Endothelial cell of umbilical vein (primary cell): Measurements from ENCODE around the gene CELSR1. TPM values are rescaled to one million over a fixed set of nuclear protein-coding genes. Genes with fewer than 3 reads are reported as not detected.

Experiments
- BruUV-seq: library from RNA; stranded (reverse); fragments of 400-500 nt; replicated peaks from 2 replicates; lab custom pipeline; 2021; lab: Mats Ljungman, UMichigan
- CTCF ChIA-PET: fragments of 300-600, 350-600 bp; sonication (Branson Sonifier 250); formaldehyde crosslinking; loops from one replicate; lab custom pipeline; 2021; ENCODE audit warnings: antibody characterized with exemption, inconsistent platforms; lab: Charles Lee
- POLR2A ChIA-PET: fragments of 300-600, 350-600 bp; sonication (Branson Sonifier 250); formaldehyde crosslinking; loops from one replicate; lab custom pipeline; 2021; ENCODE audit warnings: antibody characterized with exemption, inconsistent platforms; lab: Charles Lee
- DNase-seq: peaks from one replicate; pipeline ENCODE4 v3.0.0-alpha.2; 2011; ENCODE audit warnings: low read depth, low spot score
- FAIRE-seq: peaks from 2 replicates; lab custom pipeline; 2011; peaks lifted over from hg19 to GRCh38; lab: Jason Lieb, UNC
- H2AFZ ChIP-seq: 2 replicates; pipeline ENCODE4 v1.6.0; 2012; ENCODE audit warnings: low read depth, low read length, control low read depth, inconsistent platforms
- H3K27ac ChIP-seq: 2 replicates; pipeline ENCODE4 v1.5.1; 2011; ENCODE audit warnings: low read depth, mild to moderate bottlenecking, control low read depth, low read length, moderate library complexity; ENCODE audit not compliant: insufficient read depth
- H3K27me3 ChIP-seq, 2 experiments: 2 replicates each; pipeline versions ENCODE4 v1.6.0 to v1.6.1; 2011; ENCODE audit warnings: low read length in 2 of 2, mixed read lengths in 1 of 2; ENCODE audit not compliant: control insufficient read depth in 2 of 2, insufficient read depth in 2 of 2
- H3K36me3 ChIP-seq, 2 experiments: 2 replicates in 1 of 2; 3 replicates in 1 of 2; pipeline ENCODE4 v1.5.1; 2011; ENCODE audit warnings: low read length in 2 of 2, mild to moderate bottlenecking in 1 of 2, moderate library complexity in 1 of 2; ENCODE audit not compliant: control insufficient read depth in 2 of 2, insufficient read depth in 2 of 2; ENCODE audit errors: extremely low read depth in 1 of 2
- H3K4me1 ChIP-seq: 3 replicates; pipeline ENCODE4 v1.5.1; 2011; ENCODE audit warnings: mild to moderate bottlenecking, low read length; ENCODE audit not compliant: control insufficient read depth, insufficient read depth; ENCODE audit errors: extremely low read depth
- H3K4me2 ChIP-seq: 2 replicates; pipeline ENCODE4 v1.6.1; 2011; ENCODE audit warnings: low read length, control low read depth, mixed read lengths; ENCODE audit not compliant: insufficient read depth
- H3K4me3 ChIP-seq, 3 experiments: fragments of 200-600 bp in 1 of 3; sonication (generic), shearing (Covaris generic) in 1 of 3; replicated peaks in 1 of 3; 2 replicates each; pipeline ENCODE4 v1.5.1; 2011 to 2016; ENCODE audit warnings: control low read depth in 3 of 3, low read length in 3 of 3, mild to moderate bottlenecking in 2 of 3, inconsistent platforms in 1 of 3, low read depth in 1 of 3, moderate library complexity in 1 of 3; ENCODE audit not compliant: insufficient read depth in 1 of 3
- H3K79me2 ChIP-seq: 2 replicates; pipeline ENCODE4 v1.6.0; 2012; ENCODE audit warnings: low read length, inconsistent platforms; ENCODE audit not compliant: control insufficient read depth, insufficient read depth
- H3K9ac ChIP-seq: replicated peaks from 2 replicates; pipeline ENCODE3; 2011; ENCODE audit warnings: low read length, control low read depth; ENCODE audit not compliant: insufficient read depth; ENCODE audit errors: extremely low read depth
- H3K9me1 ChIP-seq: replicated peaks from 3 replicates; pipeline ENCODE4 v1.6.0; 2011; ENCODE audit warnings: mild to moderate bottlenecking, low read length; ENCODE audit not compliant: control insufficient read depth, insufficient read depth; ENCODE audit errors: extremely low read depth
- H3K9me3 ChIP-seq: replicated peaks from 2 replicates; pipeline ENCODE4 v1.5.1; 2012; ENCODE audit warnings: low read length, inconsistent platforms; ENCODE audit not compliant: control insufficient read depth, insufficient read depth
- H4K20me1 ChIP-seq: replicated peaks from 2 replicates; pipeline ENCODE3; 2011; ENCODE audit warnings: mild to moderate bottlenecking, low read length; ENCODE audit not compliant: control insufficient read depth, insufficient read depth; ENCODE audit errors: extremely low read depth
- CTCF ChIP-seq, 2 donors: IDR thresholded peaks; 1 replicate in 1 of 2; 2 replicates in 1 of 2; pipeline ENCODE4 v1.5.1; 2011; ENCODE audit warnings: low read length in 2 of 2, mild to moderate bottlenecking in 2 of 2, moderate library complexity in 2 of 2, control low read depth in 1 of 2, inconsistent platforms in 1 of 2, low read depth in 1 of 2; ENCODE audit not compliant: insufficient read depth in 1 of 2; ENCODE audit errors: extremely low read depth in 1 of 2
- FOS ChIP-seq: IDR thresholded peaks from 2 replicates; pipeline ENCODE4 v1.6.1; 2011; ENCODE audit warnings: mild to moderate bottlenecking, low read length, moderate library complexity, borderline replicate concordance; ENCODE audit not compliant: insufficient read depth
- JUN ChIP-seq: IDR thresholded peaks from 2 replicates; pipeline ENCODE4 v1.6.1; 2011; ENCODE audit warnings: borderline replicate concordance, low read depth; ENCODE audit not compliant: insufficient read length, insufficient read depth
- MAX ChIP-seq: IDR thresholded peaks from 2 replicates; pipeline ENCODE4 v1.6.1; 2011; ENCODE audit not compliant: insufficient read depth, insufficient read length
- MYC ChIP-seq: IDR thresholded peaks from one replicate; pipeline ENCODE4 v1.6.1; 2011; ENCODE audit warnings: mild to moderate bottlenecking, low read depth, low read length
- POLR2AphosphoS5 ChIP-seq: IDR thresholded peaks from 2 replicates; pipeline ENCODE4 v1.6.1; 2012; ENCODE audit warnings: low read depth, mild to moderate bottlenecking, control low read depth, low read length, moderate library complexity; ENCODE audit not compliant: insufficient read depth
- dilution Hi-C: fragments of 300-500 bp; cut with MboI; formaldehyde crosslinking; loops from one replicate; pipeline ENCODE4 v1.15.0; 2019; ENCODE audit warnings: low sequenced_read_pairs; ENCODE audit not compliant: extremely low pct_ligation_motif_present
- intact Hi-C: fragments of 100-400 bp; cut with micrococcal nuclease; formaldehyde crosslinking; loops from one replicate; pipeline ENCODE4 v1.10.0; 2022
- polyA plus RNA-seq, 4 experiments: library from polyadenylated mRNA; depleted of rRNA in 3 of 4; stranded (reverse) in 3 of 4; unstranded in 1 of 4; fragments of >200 nt; gene quantifications; 2 replicates each; pipeline versions ENCODE4 v1.2.1 to v1.2.3, GENCODE V29; 2011 to 2012; ENCODE audit warnings: missing spikeins in 1 of 4
- total RNA-seq: library from RNA; stranded (reverse); gene quantifications from 2 replicates; pipeline ENCODE4 v1.2.3, GENCODE V29; 2021

CELSR1 gene
- total and polyA plus RNA-seq, 2 donors (not counting 3 experiments of a cell fraction or from before 2014, with no cell fraction given) = 3.7 to 5.4 TPM

- intact Hi-C loops = no loop called here
- dilution Hi-C loops = no loop called here
- H3K9me1 ChIP-seq = no peaks in the 10 kb centered on the region
- FAIRE-seq = no peak
- no peak for TF ChIP-seq JUN
- TF ChIP-seq MYC = no peak
- TF ChIP-seq POLR2AphosphoS5 = no peak
- no peak for TF ChIP-seq CTCF (IDR thresholded peaks at IDR 0.05; ENCODE audit: extremely low read depth in 1 of 2, insufficient read depth in 1 of 2, low read depth in 1 of 2, low read length in 2 of 2)
- TF ChIP-seq MAX = no peak
- TF ChIP-seq FOS = no peak
- POLR2A ChIA-PET = no interaction called here
- DNase-seq = no peak
- no peaks in the 10 kb centered on the region for H4K20me1 ChIP-seq
- no peak overlapping the region for H3K9ac ChIP-seq
- CTCF ChIA-PET = no interaction called here
- no TSS peak for BruUV-seq
- H3K4me3 ChIP-seq = no peak overlapping the region
- no peak overlapping the region for H3K4me2 ChIP-seq
- H3K27me3 ChIP-seq = no peaks in the 10 kb centered on the region
- H3K79me2 ChIP-seq = no peaks in the 10 kb centered on the region
- no peaks in the 10 kb centered on the region for H3K36me3 ChIP-seq
- H3K4me1 ChIP-seq = no peaks in the 10 kb centered on the region
- no peak overlapping the region for H3K27ac ChIP-seq
- no peak overlapping the region for H2AFZ ChIP-seq
- H3K9me3 ChIP-seq = no peaks in the 10 kb centered on the region
Measured at GRCh38 chr22:46428602-46429324, 108.7 kb downstream of the CELSR1 start.
